HG03280 (cell line): ENCODE measurements around the gene RNF212.

Experiments
- ATAC-seq: cut with Tn5 transposase; IDR thresholded peaks from one replicate; pipeline ENCODE4 v1.9.1; 2021; ENCODE audit warnings: mild to moderate bottlenecking, moderate library complexity; ENCODE audit not compliant: unreplicated experiment

The RNF212 gene

GRCh38 chr4:1022051-1022738, 91.2 kb downstream of the RNF212 start:
- ATAC-seq = no peak
